Body of pancreas (tissue), 4 donors: ENCODE measurements around the gene P2RY8. TPM values are rescaled to one million over a fixed set of nuclear protein-coding genes. Genes with fewer than 3 reads are reported as not detected.
"Not testable (repeated sequence)": the region's sequence is repeated elsewhere in the genome, so short reads cannot be mapped to it uniquely, and the experiment has no call there.

Source experiments
- ATAC-seq: fragments of 150-250 bp; one replicate; pipeline ENCODE4 v1.9.1; 2016
- DNase-seq, 4 donors: peaks; one replicate each; pipeline ENCODE4 v3.0.0-alpha.2; 2019
- H3K27ac ChIP-seq, 4 donors: fragments of 200-600 bp; sonication (generic); 1 replicate in 3 of 4; 2 replicates in 1 of 4; pipeline versions ENCODE4 v1.5.1 to v1.6.1; 2016 to 2019; ENCODE audit warnings: mild to moderate bottlenecking in 1 of 4, mixed read lengths in 1 of 4, moderate library complexity in 1 of 4
- H3K27me3 ChIP-seq, 2 donors: fragments of 200-600 bp; sonication (generic); one replicate each; pipeline ENCODE4 v1.6.0; 2016; ENCODE audit warnings: mild to moderate bottlenecking in 1 of 2
- H3K36me3 ChIP-seq, 2 donors: fragments of 200-600 bp; sonication (generic); replicated peaks in 1 of 2; 2 replicates each; pipeline ENCODE4 v1.5.1; 2016; ENCODE audit warnings: low read depth in 2 of 2; ENCODE audit not compliant: insufficient read depth in 1 of 2
- H3K4me1 ChIP-seq: fragments of 200-600 bp; sonication (generic); one replicate; pipeline ENCODE4 v1.6.0; 2016
- H3K4me3 ChIP-seq, 2 donors: fragments of 200-600 bp; sonication (generic); 1 replicate in 1 of 2; 2 replicates in 1 of 2; pipeline ENCODE4 v1.5.1; 2016 to 2019
- H3K9me3 ChIP-seq, 3 donors: fragments of 200-600 bp; sonication (generic); 1 replicate in 2 of 3; 2 replicates in 1 of 3; pipeline ENCODE4 v1.5.1; 2016
- POLR2A ChIP-seq, 3 donors: fragments of 450-650 bp; IDR thresholded peaks; one replicate each; pipeline ENCODE4 v1.6.1; 2016; ENCODE audit warnings: antibody characterized with exemption in 3 of 3, mild to moderate bottlenecking in 2 of 3
- WGBS, 2 donors: methylation state at CpG; one replicate each; pipeline ENCODE4 v1.1.5; 2017; 5-methylcytosine and 5-hydroxymethylcytosine counted together
- intact Hi-C: fragments of 100-400 bp; cut with DNase I; formaldehyde crosslinking; loops from one replicate; pipeline ENCODE4 v1.15.1; 2023
- total RNA-seq, 2 donors: library from RNA; depleted of rRNA; stranded (reverse); fragments of >200 nt; gene quantifications; one replicate each; pipeline ENCODE4 v1.1.0, GENCODE V29; 2016
- TF ChIP-seq, protein P1 (sequence below), 7 experiments: fragments of 450-650 bp in 4 of 7; fragments of 200-600 bp in 3 of 7; sonication (generic) in 3 of 7; IDR thresholded peaks; one replicate each; pipeline ENCODE4 v1.5.1; 2016 to 2019; ENCODE audit warnings: antibody characterized with exemption in 7 of 7

P2RY8 gene
- total RNA-seq, 2 donors from 2014 or later, result 0.66 to 0.78 TPM

DNA sequence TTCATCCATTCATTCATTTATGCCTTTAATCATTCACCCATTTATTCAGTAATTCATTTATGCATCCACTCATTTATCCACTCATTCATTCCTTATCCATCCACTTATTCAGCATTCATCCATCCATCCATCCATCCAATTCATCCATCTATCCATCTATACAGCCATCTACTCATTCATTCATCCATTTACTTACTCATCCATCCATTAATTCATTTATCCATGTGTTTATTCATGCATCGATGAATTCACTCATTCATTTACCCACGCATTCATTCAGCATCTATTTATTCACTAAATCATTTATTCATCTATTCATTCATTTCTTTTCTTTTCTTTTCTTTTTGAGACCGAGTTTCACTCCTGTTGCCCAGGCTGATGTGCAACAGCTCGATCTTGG is 10.4 kb downstream of the P2RY8 start:
- 70 to 85% methylated on average over 4 of the region's 4 CpGs for WGBS, 2 donors
- TF ChIP-seq POLR2A (IDR thresholded peaks at IDR 0.05), result no peak
- TF ChIP-seq, protein P1, sequence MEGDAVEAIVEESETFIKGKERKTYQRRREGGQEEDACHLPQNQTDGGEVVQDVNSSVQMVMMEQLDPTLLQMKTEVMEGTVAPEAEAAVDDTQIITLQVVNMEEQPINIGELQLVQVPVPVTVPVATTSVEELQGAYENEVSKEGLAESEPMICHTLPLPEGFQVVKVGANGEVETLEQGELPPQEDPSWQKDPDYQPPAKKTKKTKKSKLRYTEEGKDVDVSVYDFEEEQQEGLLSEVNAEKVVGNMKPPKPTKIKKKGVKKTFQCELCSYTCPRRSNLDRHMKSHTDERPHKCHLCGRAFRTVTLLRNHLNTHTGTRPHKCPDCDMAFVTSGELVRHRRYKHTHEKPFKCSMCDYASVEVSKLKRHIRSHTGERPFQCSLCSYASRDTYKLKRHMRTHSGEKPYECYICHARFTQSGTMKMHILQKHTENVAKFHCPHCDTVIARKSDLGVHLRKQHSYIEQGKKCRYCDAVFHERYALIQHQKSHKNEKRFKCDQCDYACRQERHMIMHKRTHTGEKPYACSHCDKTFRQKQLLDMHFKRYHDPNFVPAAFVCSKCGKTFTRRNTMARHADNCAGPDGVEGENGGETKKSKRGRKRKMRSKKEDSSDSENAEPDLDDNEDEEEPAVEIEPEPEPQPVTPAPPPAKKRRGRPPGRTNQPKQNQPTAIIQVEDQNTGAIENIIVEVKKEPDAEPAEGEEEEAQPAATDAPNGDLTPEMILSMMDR (IDR thresholded peaks at IDR 0.05), result no peak
- ATAC-seq (no peak), DNase-seq (no peak)
- no peak overlapping the region for H3K4me3 ChIP-seq
- no peaks in the 10 kb centered on the region for H3K36me3 ChIP-seq
- no peaks in the 10 kb centered on the region for H3K4me1 ChIP-seq
- intact Hi-C loops, result no loop called here
- H3K9me3 ChIP-seq, result no peaks in the 10 kb centered on the region
- no peaks in the 10 kb centered on the region for H3K27me3 ChIP-seq
- no peak overlapping the region for H3K27ac ChIP-seq

DNA sequence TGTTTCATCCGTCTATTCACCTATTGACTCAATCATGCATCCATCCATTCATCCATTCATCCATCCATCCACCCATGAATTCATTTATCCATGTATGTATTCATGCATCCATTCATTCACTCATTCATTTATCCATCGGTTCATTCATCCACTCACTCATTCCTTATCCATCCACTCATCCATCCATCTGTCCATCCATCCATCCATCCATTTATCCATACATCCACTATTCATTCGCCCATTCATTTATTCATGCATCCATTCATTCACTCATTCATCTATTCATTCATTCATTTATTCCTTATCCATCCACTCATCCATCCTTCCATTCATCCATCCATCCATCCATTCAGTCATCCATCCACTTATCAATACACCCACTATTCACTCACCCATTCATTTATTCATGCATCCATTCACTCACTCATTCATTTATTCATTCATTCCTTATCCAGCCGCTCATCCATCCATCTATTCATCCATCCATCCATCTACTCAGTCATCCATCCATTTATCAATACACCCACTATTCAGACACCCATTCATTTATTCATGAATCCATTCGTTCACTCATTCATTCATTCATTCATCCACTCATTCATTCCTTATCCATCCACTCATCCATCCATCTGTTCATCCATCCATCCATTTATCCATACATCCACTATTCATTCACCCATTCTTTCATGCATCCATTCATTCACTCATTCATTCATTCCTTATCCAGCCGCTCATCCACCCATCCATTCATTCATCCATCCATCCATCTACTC is 11.2 kb downstream of the P2RY8 start:
- no peaks in the 10 kb centered on the region for H3K27me3 ChIP-seq
- no peaks in the 10 kb centered on the region for H3K9me3 ChIP-seq
- intact Hi-C loops, result no loop called here
- WGBS, 2 donors, result 68 to 71% methylated on average over 6 of the region's 6 CpGs
- no peak for DNase-seq
- H3K36me3 ChIP-seq, result no peaks in the 10 kb centered on the region
- no peak for ATAC-seq
- TF ChIP-seq, protein P1 (IDR thresholded peaks at IDR 0.05), result no peak
- H3K27ac ChIP-seq, result no peak overlapping the region
- no peaks in the 10 kb centered on the region for H3K4me1 ChIP-seq
- no peak overlapping the region for H3K4me3 ChIP-seq

DNA sequence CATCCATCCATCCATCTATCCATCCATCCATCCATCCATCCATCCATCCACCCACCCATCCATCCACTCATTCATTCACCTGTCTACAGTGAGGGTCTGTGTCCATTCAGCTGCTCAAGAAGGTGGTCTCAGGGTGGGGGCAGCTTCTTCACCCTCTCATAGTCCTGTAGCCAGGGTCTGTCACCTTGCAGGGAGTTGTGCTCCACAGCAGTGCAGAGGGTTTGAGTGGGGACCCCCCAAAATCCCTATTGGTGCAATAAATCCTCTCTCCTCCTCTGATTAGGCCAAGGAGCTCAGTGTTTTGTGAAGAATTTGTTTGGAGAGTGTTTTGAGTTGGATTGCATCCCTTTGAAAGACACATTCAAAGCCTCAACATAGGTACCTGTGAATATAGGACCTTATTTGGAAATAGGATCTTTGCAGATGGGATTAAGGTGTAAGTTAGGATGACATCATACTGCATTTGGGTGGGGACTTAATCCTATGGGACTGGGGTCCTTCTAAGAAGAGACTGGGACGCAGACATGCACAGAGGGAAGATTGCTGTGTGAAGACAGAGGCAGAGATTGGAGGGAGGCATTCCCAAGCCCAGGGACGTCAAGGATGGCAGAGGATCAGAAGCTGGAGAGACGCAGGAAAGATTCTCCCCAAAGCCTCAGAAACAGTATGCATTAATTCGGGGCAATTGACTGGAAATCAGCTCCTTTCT is 12.0 kb downstream of the P2RY8 start:
- WGBS, 2 donors, result 59 to 70% methylated on average over 4 of the region's 4 CpGs
- intact Hi-C loops, result no loop called here
- H3K4me1 ChIP-seq, result no peaks in the 10 kb centered on the region

DNA sequence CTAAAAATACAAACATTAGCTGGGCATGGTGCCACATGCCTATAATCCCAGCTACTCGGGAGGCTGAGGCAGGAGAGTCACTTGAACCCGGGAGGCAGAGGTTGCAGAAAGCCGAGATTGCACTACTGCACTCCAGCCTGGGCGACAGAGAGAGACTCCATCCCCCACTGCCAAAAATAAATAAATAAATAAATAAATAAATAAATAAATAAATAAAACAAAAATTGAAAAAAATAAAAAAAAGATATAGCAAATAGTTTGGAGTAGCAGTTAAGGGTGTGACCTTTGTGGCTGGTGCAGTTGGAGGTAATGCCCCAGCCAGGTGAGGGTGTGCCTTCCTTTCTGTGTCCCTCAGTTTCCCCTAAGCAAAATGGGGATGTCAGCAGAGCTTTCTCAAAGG is 14.1 kb downstream of the P2RY8 start:
- H3K27ac ChIP-seq, H3K4me1 ChIP-seq, H3K4me3 ChIP-seq, H3K9me3 ChIP-seq, ATAC-seq, DNase-seq, intact Hi-C loops, H3K27me3 ChIP-seq, H3K36me3 ChIP-seq: not testable (repeated sequence)
- 58 to 70% methylated on average over 4 of the region's 4 CpGs for WGBS, 2 donors

More for the DNA sequence above, 12.0 kb downstream of the P2RY8 start:
- Histone ChIP-seq H3K36me3 (no peaks in the 10 kb centered on the region), H3K27ac (no peak overlapping the region), H3K27me3 (no peaks in the 10 kb centered on the region), H3K4me3 (no peak overlapping the region), H3K9me3 (no peaks in the 10 kb centered on the region)
- DNase-seq (no peak), ATAC-seq (no peak)
- TF ChIP-seq, protein P1 (IDR thresholded peaks at IDR 0.05), result no peak
- no peak for TF ChIP-seq POLR2A (IDR thresholded peaks at IDR 0.05)

GRCh38 chrX:1521459-1521956 is 15.5 kb downstream of the P2RY8 start:
- Histone ChIP-seq H3K27ac (no peak overlapping the region), H3K36me3 (no peaks in the 10 kb centered on the region), H3K4me3 (no peak overlapping the region), H3K4me1 (no peaks in the 10 kb centered on the region), H3K9me3 (no peaks in the 10 kb centered on the region), H3K27me3 (no peaks in the 10 kb centered on the region)
- DNase-seq (peak in 1 of 4 donors; percentile 29), ATAC-seq (no peak)
- 42 to 61% methylated on average over 7 to 13 of the region's 13 CpGs for WGBS, 2 donors
- TF ChIP-seq, protein P1 (IDR thresholded peaks at IDR 0.05), result no peak
- no peak for TF ChIP-seq POLR2A (IDR thresholded peaks at IDR 0.05)
- intact Hi-C loops, result no loop called here
